HL-60 (cell line): ENCODE measurements around the gene GET3.

ENCODE experiments used
- DNase-seq, 2 experiments: peaks; one replicate each; pipeline ENCODE4 v3.0.0-alpha.2; 2010 to 2020; ENCODE audit warnings: low read depth in 1 of 2, low spot score in 1 of 2
- H3K27ac ChIP-seq: fragments of 250-450 bp; sonication (Bioruptor Pico); replicated peaks from 2 replicates; pipeline ENCODE4 v1.5.1; 2020; ENCODE audit warnings: mild to moderate bottlenecking, moderate library complexity
- H3K27me3 ChIP-seq: fragments of 250-450 bp; sonication (Bioruptor Pico); 2 replicates; pipeline ENCODE4 v1.5.1; 2021; ENCODE audit warnings: mild to moderate bottlenecking, moderate library complexity; ENCODE audit not compliant: insufficient read depth, poor library complexity, severe bottlenecking
- H3K4me3 ChIP-seq: replicated peaks from 2 replicates; pipeline ENCODE4 v1.5.1; 2011; ENCODE audit warnings: mild to moderate bottlenecking, control low read depth, low read length; ENCODE audit not compliant: insufficient read depth
- CTCF ChIP-seq: IDR thresholded peaks from one replicate; pipeline ENCODE4 v1.5.1; 2011; ENCODE audit warnings: low read length, control low read depth, inconsistent platforms; ENCODE audit not compliant: insufficient read depth
- GABPA ChIP-seq: IDR thresholded peaks from 2 replicates; pipeline ENCODE4 v1.6.1; 2012; ENCODE audit warnings: low read depth
- POLR2AphosphoS5 ChIP-seq: IDR thresholded peaks from 2 replicates; pipeline ENCODE4 v1.6.1; 2012; ENCODE audit warnings: low read depth
- REST ChIP-seq: IDR thresholded peaks from 2 replicates; pipeline ENCODE4 v1.6.1; 2012; ENCODE audit warnings: low read depth; ENCODE audit not compliant: insufficient replicate concordance
- SPI1 ChIP-seq: IDR thresholded peaks from 2 replicates; pipeline ENCODE4 v1.6.1; 2012; ENCODE audit warnings: low read depth, mild to moderate bottlenecking, borderline replicate concordance

Gene GET3

GRCh38 chr19:12751635-12752034 is 14.3 kb downstream of the GET3 start, which contains the start of gene BEST2:
TSS of gene BEST2 (plus strand) at chr19:12751791. CDS start at chr19:12752593, 802 bp downstream.
- DNase-seq: no peak
- no peak within 1 kb of the TSS for H3K27ac ChIP-seq
- peaks cover 16% of the 10 kb centered on the region for H3K27me3 ChIP-seq
- TF ChIP-seq CTCF: no peak
- TF ChIP-seq REST: no peak
- TF ChIP-seq POLR2AphosphoS5: no peak
- TF ChIP-seq GABPA: no peak
- no peak for TF ChIP-seq SPI1
- H3K4me3 ChIP-seq: no peak within 1 kb of the TSS

- TF ChIP-seq REST: no peak
- TF ChIP-seq POLR2AphosphoS5: no peak
- no peak for TF ChIP-seq GABPA
- TF ChIP-seq CTCF: no peak
- TF ChIP-seq SPI1: no peak
- H3K4me3 ChIP-seq: no peak overlapping the region
- H3K27ac ChIP-seq: no peak overlapping the region
- DNase-seq: no peak
- peaks cover 16% of the 10 kb centered on the region for H3K27me3 ChIP-seq
Observed at GRCh38 chr19:12752056-12752781, 14.9 kb downstream of the GET3 start.

- no peak for DNase-seq
- Histone ChIP-seq H3K4me3 (no peak overlapping the region), H3K27me3 (peaks cover 16% of the 10 kb centered on the region), H3K27ac (no peak overlapping the region)
- TF ChIP-seq CTCF (no peak), REST (no peak), SPI1 (no peak), GABPA (no peak), POLR2AphosphoS5 (no peak)
Observed at GRCh38 chr19:12754465-12755196, 17.3 kb downstream of the GET3 start.
